ENCODE measurements around the gene CCDC154. TPM values are rescaled to one million over a fixed set of nuclear protein-coding genes. Genes with fewer than 3 reads are reported as not detected.

Gene CCDC154
- total and polyA plus RNA-seq, 8 donors, result 0.59 to 7.8 (median 2.1) TPM

DNA sequence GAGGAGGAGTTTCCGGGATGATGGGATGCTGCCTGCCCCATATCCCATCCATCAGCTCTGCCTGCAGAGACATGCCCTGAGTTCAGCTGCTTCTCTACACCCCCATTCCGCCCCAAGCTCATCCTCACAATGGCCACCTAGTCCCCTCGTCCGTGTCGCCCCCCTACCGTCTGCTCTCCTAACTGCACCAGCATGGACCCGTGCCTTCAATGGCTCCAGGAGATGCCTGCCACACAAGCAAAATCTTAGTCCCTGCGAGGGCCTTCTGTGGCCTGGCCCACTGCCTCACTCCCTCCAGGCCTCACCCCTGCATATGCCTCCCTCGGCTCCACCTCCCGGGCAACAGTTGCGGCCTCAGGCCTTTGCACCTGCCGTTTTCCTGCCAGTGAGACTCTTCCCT is 47.0 kb upstream of the CCDC154 start:
- TF ChIP-seq, protein P1, sequence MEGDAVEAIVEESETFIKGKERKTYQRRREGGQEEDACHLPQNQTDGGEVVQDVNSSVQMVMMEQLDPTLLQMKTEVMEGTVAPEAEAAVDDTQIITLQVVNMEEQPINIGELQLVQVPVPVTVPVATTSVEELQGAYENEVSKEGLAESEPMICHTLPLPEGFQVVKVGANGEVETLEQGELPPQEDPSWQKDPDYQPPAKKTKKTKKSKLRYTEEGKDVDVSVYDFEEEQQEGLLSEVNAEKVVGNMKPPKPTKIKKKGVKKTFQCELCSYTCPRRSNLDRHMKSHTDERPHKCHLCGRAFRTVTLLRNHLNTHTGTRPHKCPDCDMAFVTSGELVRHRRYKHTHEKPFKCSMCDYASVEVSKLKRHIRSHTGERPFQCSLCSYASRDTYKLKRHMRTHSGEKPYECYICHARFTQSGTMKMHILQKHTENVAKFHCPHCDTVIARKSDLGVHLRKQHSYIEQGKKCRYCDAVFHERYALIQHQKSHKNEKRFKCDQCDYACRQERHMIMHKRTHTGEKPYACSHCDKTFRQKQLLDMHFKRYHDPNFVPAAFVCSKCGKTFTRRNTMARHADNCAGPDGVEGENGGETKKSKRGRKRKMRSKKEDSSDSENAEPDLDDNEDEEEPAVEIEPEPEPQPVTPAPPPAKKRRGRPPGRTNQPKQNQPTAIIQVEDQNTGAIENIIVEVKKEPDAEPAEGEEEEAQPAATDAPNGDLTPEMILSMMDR (IDR thresholded peaks at IDR 0.05), result no peak
- ATAC-seq, result no peak
- H3K4me1 ChIP-seq, result peaks cover 6 to 12% (median 10%) of the 10 kb centered on the region in 3 donors
- H3K9me3 ChIP-seq, result no peaks in the 10 kb centered on the region
- intact Hi-C loops (cut with DNase I), result no loop called here
- DNase-seq, result peak in 1 of 6 donors; percentile 35
- H3K36me3 ChIP-seq, result no peaks in the 10 kb centered on the region
- H3K27me3 ChIP-seq, result no peaks in the 10 kb centered on the region
- WGBS, 2 donors, result 84 to 87% methylated on average over 12 of the region's 12 CpGs
- no peak overlapping the region for H3K4me3 ChIP-seq
- FAIRE-seq, result no peak
- H3K27ac ChIP-seq, result no peak overlapping the region

DNA sequence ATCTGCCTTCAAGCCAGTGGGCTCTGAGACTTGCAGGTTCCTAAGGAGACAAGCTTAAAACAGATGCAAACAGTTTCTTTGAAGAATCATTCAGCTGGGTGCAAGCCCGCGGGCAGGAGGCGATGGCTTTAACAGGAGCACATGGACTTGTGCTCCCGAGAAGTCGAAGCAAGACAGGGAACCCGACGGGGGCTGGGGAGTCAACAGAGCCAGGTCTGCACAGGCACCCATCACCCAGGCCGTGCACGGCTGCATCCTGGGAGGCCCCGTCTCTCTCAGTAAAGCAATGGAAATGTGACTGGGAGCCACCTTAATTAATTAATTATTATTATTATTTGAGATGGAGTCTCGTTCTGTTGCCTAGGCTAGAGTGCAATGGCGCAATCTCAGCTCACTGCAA is 44.7 kb upstream of the CCDC154 start:
- Histone ChIP-seq H3K27me3 (no peaks in the 10 kb centered on the region), H3K4me1 (peaks cover 5 to 6% (median 6%) of the 10 kb centered on the region in 3 donors), H3K9me3 (no peaks in the 10 kb centered on the region), H3K27ac (no peak overlapping the region), H3K4me3 (no peak overlapping the region), H3K36me3 (no peaks in the 10 kb centered on the region)
- no peak for FAIRE-seq
- no peak for ATAC-seq
- DNase-seq, result peak in 1 of 6 donors; percentile 41
- WGBS, 2 donors, result 81 to 83% methylated on average over 12 of the region's 12 CpGs
- TF ChIP-seq, protein P1 (IDR thresholded peaks at IDR 0.05), result no peak
- intact Hi-C loops (cut with DNase I), result no loop called here

DNA sequence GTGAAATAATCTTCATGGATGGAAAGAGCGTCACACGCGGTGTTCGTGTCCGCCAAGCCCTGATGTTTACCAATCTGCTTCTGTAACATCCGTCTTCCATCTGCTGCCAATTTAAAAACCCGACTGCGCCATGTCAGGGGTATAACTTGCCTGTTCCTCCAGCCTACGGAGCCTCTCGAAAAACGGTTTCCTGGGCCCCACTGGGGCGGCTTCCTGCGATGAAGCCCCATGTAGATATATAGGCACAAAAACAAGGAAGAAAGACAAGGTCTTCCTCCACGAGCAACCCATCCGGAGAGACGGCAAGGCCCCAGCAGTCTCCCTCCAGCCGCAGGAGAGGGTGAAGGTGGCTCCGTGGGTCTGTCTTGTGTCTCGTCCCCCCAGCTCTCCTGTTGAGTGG is 44.3 kb upstream of the CCDC154 start, which contains the start of gene PTX4:
Gene PTX4, minus strand, starts transcription at position 326 of the 400 bp plus-strand sequence. Its CDS starts 35 bp downstream, at position 291.
- Histone ChIP-seq H3K36me3 (no peaks in the 10 kb centered on the region), H3K4me1 (peaks cover 5 to 6% (median 5%) of the 10 kb centered on the region in 3 donors), H3K4me3 (no peak within 1 kb of the TSS), H3K9me3 (no peaks in the 10 kb centered on the region), H3K27me3 (no peaks in the 10 kb centered on the region), H3K27ac (no peak within 1 kb of the TSS)
- WGBS, 2 donors, result 73 to 83% methylated on average over 19 of the region's 19 CpGs
- DNase-seq, result no peak
- FAIRE-seq, result no peak
- intact Hi-C loops (cut with DNase I), result no loop called here
- TF ChIP-seq, protein P1 (IDR thresholded peaks at IDR 0.05), result no peak
- no peak for ATAC-seq

DNA sequence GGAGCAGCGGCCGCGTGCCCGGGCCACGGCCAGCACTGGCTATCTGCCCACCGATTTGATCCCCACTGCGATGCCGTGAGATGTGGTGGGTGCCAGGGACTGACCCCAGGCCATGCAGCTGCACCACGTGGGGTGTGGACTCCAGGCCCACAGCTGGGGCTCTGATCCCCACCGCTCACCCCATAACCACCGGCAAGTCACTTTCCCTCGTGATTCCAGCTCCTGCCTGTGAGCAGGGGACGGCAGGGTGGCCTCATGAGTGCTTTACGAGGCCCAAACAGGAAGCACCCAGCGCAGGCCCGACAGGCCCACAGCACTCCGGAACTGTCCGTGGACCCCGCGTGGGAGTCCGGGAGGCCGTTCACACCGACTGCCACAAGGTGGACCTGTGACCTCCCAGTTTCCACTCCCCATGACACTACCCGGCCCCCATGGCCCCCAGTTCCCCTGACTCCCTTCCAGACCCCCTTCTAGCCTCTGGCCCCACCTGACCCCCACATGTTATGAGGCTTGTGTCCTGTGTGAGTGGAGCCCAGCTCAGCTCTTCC is 43.8 kb upstream of the CCDC154 start:
- Histone ChIP-seq H3K36me3 (no peaks in the 10 kb centered on the region), H3K4me3 (no peak overlapping the region)
- FAIRE-seq, result no peak

More for the DNA sequence above, 43.8 kb upstream of the CCDC154 start:
- no peak for ATAC-seq
- peaks cover 5 to 6% (median 5%) of the 10 kb centered on the region in 3 donors for H3K4me1 ChIP-seq
- TF ChIP-seq, protein P1 (IDR thresholded peaks at IDR 0.05), result no peak
- 77 to 82% methylated on average over 24 of the region's 24 CpGs for WGBS, 2 donors
- H3K9me3 ChIP-seq, result no peaks in the 10 kb centered on the region
- no peak overlapping the region for H3K27ac ChIP-seq
- intact Hi-C loops (cut with DNase I), result no loop called here
- peak in 2 of 6 donors; percentile 44 to 45 for DNase-seq
- no peaks in the 10 kb centered on the region for H3K27me3 ChIP-seq
